Hematopoietic multipotent progenitor cell treated with erythropoietin and hydrocortisone succinate and interleukin-3 and kit ligand, for 4 days (in vitro differentiated cells): ENCODE measurements around the gene CAMSAP3.

Source experiments
- DNase-seq: peaks from one replicate; pipeline ENCODE4 v3.0.0-alpha.2; 2015

CAMSAP3 gene

DNA sequence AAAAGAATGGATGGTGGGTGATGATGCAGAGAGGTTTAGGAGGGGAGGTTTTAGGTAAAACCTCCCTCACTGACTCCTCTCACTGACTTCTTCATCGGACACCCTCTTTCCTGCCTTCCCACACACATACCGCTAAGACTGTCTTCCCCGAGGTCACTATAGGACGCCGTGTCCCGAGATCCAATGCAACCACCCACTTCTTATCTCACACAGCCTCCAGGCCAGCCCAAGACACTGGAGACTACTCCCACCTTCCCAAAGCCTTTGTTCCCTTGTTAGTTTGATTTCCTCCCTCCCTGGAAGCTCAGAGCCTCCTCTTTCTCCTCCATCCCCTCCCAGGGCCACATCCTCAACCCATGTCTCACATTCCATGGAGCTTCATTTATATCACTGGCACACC, 16.5 kb upstream of the CAMSAP3 start:
- no peak for DNase-seq

DNA sequence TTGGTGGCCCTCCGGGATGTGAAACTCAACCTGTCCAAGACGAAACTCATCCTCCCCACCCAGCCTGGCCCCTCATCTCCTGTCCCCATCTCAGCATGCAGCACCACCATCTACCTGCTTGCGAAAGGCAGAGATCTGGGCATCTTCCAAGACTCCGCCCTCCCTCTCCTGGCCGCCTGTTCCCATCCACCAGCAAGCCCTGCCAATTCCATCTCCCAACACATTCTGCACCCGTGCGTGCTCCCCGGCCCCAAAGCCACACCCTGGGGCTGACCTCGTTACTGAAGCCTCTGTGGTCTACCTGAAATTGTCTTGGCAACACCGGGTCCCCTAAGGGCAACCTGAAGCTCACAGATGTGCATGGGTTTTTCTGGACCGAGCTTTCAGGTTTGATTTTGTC, 13.2 kb upstream of the CAMSAP3 start:
- no peak for DNase-seq

DNA sequence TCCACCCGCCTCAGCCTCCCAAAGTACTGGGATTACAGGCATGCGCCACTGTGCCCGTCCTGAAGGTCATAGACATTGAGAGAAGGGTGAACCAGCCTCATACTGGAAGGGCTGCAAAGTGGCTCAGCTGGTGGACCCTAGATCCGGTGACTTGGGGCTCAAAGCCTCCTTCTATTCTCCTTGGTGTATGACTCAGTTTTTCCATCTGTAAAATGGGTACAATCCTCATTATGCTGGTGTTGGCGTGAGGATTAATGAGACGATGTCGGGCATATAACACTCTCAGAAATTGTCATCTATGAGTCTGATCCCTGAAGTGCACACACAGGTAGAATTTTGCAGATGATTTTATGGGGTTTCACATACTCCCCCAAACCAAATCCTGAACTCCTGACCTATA, 5.8 kb upstream of the CAMSAP3 start:
- DNase-seq: no peak

DNA sequence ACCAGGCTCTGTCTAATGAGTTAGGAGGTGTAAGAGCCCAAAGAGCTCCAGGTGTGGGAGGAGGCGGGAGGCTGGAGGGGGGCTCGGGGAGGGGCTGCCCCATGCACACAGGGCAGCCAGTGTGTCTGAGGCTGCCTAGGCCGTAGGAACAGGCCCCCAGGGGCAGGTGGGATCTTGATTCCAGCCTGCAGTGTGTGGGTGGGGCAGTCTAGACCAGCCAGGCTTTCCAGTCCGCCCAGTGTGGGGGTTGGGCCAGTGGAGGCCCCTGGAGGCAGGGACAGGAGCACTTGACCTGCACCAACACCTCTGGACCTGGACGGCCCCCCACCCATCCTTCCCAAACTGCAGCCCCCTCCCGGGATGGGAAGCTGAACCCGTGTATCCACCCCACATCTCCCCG, 5.4 kb upstream of the CAMSAP3 start:
- DNase-seq: no peak

DNA sequence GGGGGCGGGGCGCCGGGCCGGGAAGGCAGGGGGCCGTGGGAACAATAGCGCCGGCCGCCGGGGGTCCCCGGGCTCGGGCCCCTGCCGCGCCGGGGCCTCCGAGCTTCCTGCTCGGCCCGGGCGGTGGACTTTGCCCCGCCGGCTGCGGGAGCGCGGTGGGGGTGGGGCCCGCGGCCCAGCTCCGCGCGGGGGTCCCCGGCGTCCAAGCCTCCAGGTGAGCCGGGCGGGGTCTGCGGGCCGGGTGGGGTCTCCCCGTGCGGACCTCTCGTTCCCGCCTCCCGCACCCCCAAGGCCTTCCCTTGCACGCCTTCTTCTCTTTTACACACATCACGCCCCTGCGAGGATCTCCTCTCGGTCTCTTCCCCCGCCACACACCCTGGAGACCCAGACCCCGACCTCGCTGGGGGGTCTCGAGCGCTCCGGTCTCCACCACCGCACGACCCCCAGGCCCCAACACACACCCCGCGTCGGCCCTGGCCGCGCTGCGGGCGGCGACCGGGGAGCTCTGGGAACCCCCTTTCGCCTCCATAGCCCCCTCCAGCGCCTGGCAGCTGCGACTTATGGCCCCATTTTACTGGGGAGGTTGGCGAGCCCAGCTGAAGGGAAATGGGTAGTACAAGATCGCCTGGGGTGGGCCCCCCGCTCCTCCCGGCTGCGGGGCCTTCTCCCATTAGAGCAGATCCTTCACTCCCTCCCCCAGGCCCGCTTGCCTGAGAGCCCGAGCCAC, 711 bp downstream of the CAMSAP3 start:
- no peak for DNase-seq

DNA sequence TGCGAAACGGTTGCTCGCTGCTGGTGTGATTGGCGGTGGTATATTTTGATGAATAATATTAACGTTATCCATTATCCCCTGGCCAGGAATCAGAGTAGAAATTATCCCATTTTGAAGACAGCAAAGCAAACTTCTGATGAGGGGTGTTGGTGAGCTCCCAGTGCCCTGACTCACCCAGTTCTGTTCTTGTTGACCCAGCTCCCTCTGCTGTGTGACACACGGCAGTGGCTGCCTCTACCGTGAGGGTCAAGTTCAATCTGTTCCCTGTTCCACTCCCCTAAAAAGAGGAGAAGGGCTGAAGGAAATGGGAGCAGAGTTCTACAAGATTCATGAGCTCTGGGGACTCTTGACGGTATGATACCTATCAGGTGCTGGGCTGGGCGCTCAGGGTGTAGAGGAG, 2.0 kb downstream of the CAMSAP3 start:
- no peak for DNase-seq

DNA sequence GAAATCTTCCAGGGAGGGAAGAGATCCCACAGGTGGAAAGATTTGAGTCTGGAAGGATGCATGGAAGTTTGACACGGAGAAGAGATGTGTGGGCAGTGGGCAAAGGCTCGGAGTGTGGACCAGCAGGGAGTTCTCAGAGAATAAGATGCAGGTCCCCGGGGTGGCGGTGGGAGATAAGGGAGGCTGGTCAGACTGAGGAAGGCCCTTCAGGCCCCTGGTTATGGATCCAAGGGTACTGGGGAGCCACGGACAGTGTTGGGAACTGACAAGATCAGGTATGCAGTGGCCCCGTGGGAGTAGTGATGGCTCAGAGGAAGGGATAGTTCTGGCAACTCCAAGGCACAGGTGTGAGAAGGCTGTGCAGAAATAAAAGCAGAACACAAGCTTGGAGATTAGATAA, 2.5 kb downstream of the CAMSAP3 start:
- no peak for DNase-seq

DNA sequence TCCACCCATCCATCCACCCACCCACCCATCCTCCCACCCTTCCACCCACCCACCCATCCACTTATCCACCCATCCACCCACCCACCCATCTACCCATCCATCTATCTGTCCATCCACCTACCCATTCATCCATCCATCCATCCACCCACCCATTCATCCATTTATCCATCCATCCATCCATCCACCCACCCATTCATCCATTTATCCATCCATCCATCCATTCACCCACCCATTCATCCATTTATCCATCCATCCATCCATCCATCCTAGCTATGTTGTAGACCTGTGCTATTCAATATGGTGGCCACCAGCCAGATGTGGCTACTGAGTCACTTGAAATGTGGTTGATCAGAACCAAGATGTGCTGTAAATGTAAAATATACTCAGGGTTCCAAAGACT, 5.1 kb downstream of the CAMSAP3 start:
- no peak for DNase-seq

DNA sequence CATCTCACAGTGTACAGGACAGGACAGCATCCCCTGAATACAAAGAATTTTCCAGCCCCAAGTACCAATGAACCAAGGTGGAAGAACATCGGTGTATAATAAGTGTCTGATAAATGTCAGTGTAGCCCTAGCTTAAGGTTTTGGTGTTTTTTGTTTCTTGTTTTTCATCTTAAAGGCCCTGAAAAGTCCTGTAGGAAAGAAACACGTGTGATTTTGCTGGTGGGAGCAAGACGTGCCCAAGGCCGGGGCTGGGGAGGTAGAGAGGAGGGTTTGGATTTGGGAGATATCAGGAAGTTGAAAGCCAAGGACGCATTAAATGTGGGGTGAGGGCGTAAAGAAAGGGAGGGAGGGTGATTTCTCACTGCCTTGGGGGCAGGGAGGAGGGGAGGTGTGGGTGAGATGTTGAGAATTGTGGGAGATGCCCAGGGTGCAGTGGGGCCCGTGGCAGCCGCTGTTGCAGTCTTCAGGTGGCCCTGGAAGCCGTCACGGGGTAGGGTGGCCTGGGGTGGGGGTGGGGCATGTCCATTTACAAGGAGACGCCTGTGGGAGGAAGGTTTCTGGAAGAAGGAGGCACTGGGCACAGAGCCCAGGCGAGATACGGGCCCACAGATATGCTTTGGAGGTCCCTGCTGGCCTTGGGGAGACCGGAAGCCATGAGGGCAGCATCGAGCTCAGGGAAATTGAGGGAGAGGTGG, 6.7 kb downstream of the CAMSAP3 start:
- DNase-seq: no peak

DNA sequence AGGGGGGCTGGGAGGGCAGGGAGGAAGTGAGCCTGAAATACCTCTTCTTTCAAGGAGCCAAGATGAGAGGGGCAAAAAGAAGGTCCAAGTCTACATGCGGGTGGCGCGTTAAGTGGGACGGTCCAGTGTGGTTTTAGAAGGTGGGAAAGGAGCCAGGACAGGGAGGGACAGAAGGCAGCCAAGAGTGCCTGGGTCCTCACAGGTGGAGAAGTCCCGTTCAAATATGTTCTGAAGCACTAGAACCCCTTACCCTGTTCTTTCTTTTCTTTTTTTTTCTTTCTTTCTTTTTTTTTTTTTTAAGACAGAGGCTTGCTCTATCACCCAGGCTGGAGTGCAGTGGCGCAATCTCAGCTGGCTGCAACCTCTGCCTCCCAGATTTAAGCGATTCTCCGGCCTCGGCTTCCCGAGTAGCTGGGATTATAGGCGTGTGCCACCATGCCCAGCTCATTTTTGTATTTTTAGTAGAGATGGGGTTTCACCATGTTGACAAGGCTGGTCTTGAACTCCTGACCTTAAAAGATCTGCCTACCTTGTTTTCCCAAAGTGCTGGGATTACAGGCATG, 7.4 kb downstream of the CAMSAP3 start:
- no peak for DNase-seq

DNA sequence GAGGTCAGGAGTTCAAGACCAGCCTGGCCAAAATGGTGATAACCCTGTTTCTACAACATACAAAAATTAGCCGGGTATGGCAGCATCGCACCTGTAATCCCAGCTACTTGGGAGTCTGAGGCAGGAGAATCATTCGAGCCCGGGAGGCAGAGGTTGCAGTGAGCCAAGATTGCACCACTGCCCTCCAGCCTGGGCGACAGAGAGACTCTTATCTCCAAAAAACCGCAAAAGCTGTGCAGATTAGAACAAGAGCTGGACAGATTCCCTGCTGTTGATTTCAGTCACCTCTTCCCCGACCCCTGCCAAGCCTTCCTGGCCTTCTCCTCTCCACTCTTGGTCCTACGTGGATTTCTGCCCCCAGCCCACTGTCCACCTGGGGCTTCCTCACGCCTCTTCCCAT, 8.3 kb downstream of the CAMSAP3 start:
- DNase-seq: peak; percentile 41

DNA sequence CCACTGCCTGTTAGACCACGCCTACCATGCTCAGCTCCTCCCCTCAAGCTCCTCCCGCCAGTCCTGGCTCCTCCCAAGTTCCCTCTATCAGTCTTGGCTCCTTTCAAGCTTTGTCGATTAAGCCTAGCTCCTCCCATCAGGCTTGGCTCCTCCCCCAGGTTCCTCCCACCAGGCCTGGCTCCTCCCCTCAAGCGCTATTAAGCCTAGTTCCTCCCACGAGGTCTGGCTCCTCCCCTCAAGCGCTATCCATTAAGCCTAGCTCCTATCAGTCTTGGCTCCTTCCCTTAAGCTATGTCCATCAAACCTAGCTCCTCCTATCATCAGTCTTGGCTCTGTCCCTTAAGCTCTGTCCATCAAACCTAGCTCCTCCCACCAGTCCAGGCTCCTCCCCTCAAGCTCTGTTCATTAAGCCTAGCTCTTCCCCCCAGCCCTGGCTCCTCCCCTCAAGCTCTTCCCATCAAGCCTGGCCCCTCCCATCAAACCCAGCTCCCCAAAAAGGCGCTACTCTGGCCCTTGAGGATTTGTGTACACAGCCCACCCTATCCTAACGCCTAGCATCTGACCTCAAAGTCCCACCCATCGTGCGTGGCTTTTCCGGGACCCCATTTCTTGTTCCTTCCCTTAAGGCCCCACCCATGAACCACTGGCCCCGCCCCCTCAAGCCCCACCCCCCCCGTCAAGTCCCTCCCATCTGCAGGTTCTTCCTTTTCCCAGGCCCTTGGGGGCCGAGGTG, 10.0 kb downstream of the CAMSAP3 start:
- DNase-seq: peak; percentile 86

DNA sequence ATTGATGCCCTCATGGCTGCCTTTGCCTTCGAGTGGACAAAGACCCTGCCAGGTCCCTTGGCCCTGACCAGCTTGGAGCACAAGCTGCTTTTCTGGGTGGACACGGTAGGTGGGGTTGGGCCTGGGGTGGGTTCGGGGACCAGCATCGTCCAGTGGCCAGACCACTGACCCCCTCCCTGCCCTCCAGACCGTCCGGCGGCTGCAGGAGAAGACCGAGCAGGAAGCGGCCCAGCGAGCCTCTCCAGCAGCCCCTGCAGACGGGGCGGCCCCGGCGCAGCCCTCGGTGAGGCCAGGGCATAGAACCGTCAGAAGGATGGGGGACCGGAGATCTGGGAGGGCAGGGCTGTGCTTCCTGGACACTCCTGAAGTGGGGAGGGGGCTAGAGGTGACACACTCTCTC, 10.6 kb downstream of the CAMSAP3 start:
- no peak for DNase-seq

DNA sequence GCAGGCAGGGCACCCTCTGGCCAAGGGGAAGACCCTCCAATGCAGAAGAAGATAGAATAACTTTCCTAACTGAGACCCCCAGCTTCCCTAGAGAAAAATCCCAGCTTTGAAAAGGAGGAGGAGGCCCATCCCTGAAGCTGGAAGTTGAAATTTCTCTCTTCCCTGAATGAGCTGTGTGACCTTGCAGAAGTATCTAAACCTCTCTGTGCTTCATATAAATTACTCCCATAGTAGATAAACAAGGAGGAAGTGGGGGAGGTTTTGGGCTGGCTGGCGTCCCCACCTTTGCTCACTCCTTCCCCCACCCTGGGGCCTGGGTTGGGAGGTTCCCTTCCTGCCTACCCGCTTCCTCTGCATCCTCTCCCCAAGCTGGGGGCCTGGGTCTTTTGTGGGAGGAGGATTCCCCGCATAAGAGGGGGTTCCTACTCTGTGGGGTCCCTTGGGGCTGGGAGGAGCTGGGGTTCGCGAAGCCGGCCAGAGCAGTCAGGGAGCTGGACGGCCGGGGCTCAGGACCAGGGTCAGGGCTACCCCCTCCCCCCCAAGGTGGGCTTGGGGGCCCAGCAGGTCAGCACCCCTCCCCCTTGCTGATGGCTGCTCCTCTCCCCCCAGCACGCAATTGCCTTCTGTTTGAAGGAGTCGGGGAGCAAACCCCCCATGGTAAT, 11.7 kb downstream of the CAMSAP3 start:
- no peak for DNase-seq

DNA sequence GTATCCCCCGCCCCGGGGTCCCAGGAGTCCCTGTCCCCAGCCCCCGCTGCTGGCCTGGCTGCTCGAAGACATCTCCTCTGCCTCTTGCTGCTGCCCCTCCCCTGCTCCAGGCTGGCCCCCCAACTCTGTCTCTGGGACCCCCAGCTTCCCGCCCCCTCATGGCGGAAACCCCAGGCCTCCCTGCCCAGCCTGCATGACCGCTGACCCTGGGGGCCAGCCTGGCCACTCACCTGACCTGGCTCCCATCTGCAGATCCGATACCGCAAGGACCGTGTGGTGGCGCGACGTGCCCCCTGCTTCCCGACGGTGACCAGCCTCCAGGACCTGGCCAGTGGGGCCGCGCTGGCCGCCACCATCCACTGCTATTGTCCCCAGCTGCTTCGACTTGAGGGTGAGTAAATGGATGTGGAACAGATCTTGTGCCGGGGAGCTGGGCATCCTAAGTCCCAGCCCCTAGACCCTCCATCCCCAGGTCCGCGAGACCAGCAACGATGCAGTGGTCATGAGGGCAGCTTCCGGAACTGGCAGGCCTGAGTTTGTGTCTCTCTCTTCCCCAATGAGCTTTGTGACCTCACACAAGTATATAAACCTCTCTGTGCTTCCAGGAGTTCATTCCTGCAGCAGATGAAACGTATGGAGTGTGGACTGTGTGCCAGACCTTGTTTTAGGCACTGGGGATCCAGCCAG, 12.4 kb downstream of the CAMSAP3 start:
- DNase-seq: no peak

DNA sequence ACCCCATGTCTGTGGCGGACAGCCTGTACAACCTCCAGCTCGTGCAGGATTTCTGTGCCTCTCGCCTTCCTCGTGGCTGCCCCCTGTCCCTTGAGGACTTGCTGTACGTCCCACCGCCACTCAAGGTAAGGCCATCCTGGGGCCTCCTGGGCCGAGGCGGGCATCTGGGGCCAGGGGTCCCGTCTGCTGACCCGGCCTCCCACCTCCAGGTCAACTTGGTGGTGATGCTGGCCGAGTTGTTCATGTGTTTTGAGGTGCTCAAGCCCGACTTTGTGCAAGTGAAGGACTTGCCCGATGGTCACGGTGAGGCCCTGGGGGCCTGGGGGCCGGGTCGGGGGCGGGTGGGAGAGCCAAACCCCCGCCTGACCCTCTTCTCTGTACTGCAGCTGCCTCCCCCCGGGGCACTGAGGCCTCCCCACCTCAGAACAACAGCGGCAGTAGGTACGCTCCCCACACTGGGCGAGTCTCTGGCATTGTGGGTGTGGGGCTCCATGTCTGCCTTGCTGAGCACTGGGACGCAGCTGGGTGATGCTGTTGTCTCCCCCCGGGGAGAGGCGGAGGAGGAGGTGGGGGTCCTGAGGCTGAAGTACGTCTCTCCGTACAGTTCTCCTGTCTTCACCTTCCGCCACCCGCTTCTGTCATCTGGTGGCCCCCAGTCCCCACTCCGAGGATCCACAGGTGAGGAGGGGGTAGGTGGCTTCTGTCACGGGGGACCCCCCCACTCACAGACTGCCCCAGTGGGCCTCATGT, 15.0 kb downstream of the CAMSAP3 start:
- no peak for DNase-seq

DNA sequence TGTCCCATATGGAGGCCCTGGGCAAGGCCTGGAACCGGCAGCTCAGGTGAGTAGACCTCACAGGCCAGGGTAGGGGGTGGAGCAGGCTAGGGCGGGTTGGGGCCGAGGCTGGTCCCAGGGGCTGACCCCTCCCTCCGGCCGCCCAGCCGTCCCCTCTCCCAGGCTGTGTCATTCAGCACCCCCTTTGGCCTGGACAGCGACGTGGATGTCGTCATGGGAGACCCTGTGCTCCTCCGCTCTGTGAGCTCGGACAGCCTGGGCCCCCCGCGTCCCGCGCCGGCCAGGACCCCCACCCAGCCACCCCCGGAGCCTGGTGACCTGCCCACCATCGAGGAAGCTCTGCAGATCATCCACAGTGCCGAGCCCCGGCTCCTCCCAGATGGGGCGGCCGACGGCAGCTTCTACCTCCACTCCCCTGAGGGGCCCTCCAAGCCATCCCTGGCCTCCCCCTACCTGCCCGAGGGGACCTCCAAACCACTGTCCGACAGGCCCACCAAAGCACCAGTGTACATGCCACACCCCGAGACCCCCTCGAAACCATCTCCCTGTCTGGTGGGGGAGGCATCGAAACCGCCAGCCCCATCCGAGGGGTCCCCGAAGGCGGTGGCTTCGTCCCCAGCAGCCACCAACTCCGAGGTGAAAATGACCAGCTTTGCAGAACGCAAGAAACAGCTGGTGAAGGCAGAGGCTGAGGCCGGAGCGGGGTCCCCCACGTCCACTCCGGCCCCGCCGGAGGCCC, 16.0 kb downstream of the CAMSAP3 start:
- DNase-seq: no peak

DNA sequence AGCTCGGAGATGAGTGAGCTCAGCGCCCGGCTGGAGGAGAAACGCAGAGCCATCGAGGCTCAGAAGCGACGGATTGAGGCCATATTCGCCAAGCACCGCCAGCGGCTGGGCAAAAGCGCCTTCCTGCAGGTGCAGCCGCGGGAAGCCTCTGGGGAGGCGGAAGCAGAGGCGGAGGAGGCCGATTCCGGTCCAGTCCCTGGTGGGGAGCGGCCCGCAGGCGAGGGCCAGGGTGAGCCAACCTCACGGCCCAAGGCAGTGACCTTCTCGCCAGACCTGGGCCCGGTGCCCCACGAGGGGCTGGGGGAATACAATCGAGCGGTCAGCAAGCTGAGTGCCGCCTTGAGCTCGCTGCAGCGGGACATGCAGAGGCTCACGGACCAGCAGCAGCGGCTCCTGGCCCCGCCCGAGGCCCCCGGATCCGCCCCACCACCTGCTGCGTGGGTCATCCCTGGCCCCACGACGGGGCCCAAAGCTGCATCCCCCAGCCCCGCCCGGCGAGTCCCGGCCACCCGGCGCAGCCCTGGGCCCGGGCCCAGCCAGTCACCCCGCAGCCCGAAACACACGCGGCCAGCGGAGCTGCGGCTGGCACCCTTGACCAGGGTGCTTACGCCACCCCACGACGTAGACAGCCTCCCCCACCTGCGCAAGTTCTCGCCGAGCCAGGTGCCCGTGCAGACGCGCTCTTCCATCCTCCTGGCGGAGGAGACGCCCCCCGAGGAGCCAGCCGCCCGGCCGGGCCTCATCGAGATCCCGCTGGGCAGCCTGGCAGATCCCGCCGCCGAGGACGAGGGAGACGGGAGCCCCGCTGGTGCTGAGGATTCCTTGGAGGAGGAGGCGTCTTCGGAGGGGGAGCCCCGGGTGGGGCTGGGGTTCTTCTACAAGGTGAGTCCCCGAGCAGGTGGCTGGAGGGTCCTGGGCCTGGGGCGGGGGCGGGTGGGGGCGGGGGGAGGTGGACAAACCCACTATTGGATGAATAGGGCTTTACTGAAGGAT, 16.9 kb downstream of the CAMSAP3 start:
- DNase-seq: no peak

DNA sequence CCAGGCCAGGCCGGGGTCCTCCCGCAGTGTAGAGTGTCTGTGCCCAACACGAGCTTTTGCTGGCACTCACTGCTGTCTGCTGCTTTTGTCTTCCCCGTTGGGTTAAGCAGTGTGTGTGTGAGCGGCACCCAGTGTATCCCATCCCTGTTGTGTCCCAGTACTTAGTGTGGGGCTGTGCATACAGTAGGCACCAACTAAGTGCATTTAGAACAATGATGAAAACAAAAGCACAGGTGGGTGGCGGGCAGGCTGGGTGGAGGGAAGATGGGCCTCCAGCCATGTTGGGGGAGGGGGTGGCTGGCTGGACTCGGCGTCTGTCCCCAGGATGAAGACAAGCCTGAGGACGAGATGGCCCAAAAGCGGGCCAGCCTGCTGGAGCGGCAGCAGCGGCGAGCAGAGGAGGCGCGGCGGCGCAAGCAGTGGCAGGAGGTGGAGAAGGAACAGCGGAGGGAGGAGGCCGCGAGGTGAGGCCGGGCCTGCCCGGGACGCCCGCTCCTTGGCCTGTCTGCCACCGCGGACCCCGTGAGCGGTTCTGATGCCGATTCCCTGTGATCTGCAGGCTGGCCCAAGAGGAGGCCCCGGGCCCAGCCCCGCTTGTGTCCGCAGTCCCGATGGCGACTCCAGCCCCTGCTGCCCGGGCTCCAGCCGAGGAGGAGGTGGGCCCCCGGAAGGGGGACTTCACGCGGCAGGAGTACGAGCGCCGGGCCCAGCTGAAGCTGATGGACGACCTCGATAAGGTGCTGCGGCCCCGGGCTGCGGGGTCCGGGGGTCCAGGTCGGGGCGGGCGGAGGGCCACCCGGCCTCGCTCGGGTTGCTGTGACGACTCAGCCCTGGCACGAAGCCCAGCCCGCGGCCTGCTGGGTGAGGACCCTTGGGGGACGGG, 19.4 kb downstream of the CAMSAP3 start:
- DNase-seq: no peak
